GM21825 (cell line): ENCODE data around the gene RALGDS.
A peak's percentile ranks its signal among the peaks of the same experiment; 100 is the strongest.

ENCODE experiments used
- ATAC-seq: cut with Tn5 transposase; IDR thresholded peaks from one replicate; pipeline ENCODE4 v1.9.1; 2021; ENCODE audit warnings: mild to moderate bottlenecking, moderate library complexity; ENCODE audit not compliant: unreplicated experiment

The RALGDS gene

GRCh38 chr9:133137451-133138231 lies 16.6 kb upstream of the RALGDS start:
- no peak for ATAC-seq

- no peak for ATAC-seq
These were observed 14.2 kb upstream of the RALGDS start for GRCh38 chr9:133135146-133135745.

- ATAC-seq, result no peak
These were observed 13.5 kb upstream of the RALGDS start for GRCh38 chr9:133134388-133135145.

GRCh38 chr9:133133681-133134387 lies 12.8 kb upstream of the RALGDS start:
- ATAC-seq, result peak; percentile 87

GRCh38 chr9:133132174-133132573 lies 11.1 kb upstream of the RALGDS start:
- no peak for ATAC-seq

GRCh38 chr9:133131506-133131905 lies 10.5 kb upstream of the RALGDS start:
- no peak for ATAC-seq

- ATAC-seq, result no peak
These were observed 9.7 kb upstream of the RALGDS start for GRCh38 chr9:133130685-133131244.

- ATAC-seq, result no peak
These were observed 8.2 kb upstream of the RALGDS start for GRCh38 chr9:133129001-133129795.

GRCh38 chr9:133128152-133128551 lies 7.1 kb upstream of the RALGDS start:
- no peak for ATAC-seq

- ATAC-seq, result no peak
These were observed 6.4 kb upstream of the RALGDS start for GRCh38 chr9:133127340-133127981.

GRCh38 chr9:133126697-133127339 lies 5.8 kb upstream of the RALGDS start:
- ATAC-seq, result no peak

- peak; percentile 30 for ATAC-seq
These were observed 5.1 kb upstream of the RALGDS start for GRCh38 chr9:133125941-133126696.

GRCh38 chr9:133124907-133125275 lies 3.9 kb upstream of the RALGDS start:
- no peak for ATAC-seq

- ATAC-seq, result no peak
These were observed 3.3 kb upstream of the RALGDS start for GRCh38 chr9:133124123-133124906.

GRCh38 chr9:133122935-133123611 lies 2.0 kb upstream of the RALGDS start:
- no peak for ATAC-seq

- ATAC-seq, result no peak
These were observed 1.5 kb upstream of the RALGDS start for GRCh38 chr9:133122605-133122934.

GRCh38 chr9:133121915-133122550 lies 993 bp upstream of the RALGDS start:
- ATAC-seq, result no peak
